Stimulated activated CD8-positive, alpha-beta memory T cell treated with anti-CD3 and anti-CD28 coated beads, Interleukin-4, amount 100 ng/mL, for 4 hours (primary cell): ENCODE results near the gene DNPH1.

Experiments
- DNase-seq, 2 donors: peaks; one replicate each; pipeline ENCODE4 v3.0.0-alpha.2; 2020; ENCODE audit warnings: low read depth in 2 of 2, low spot score in 1 of 2

DNPH1 gene

GRCh38 chr6:43247114-43247999 lies 18.1 kb upstream of the DNPH1 start:
- peak; percentile 56 to 62 for DNase-seq

DNA sequence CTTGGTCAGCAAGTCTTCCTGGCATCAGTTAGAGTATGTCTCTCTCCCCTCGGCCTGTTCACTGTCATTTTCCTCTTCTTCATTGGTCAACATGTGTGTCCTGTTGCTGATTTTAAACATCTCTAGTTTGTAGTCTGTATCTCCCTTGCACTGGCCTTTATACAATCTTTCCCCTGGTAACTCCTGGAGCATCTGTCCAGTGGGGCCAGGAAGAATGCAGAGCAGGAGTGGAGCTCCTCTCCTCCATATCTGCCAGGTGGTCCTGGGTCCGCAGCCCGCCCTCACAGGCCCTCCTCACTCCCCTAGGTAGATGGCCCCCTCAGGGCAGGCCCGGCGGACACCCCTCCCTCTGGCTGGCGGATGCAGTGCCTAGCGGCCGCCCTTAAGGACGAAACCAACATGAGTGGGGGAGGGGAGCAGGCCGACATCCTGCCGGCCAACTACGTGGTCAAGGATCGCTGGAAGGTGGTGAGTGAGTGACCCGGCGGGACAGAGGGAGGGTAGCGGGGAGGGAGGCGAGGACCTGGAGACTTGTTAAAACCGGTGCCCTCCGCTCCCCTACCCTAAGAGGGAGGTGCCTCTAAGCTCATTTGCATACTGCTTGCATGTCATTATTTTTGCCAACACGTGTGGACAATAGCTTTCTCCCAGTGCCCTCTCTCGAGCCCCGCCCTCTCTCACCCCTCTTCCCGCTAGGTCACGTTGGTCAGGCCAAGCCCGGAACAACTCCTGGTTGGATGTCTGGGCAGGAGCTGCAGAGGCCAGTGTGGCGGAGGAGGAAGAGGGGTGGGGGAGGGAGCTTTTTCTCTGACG lies 17.2 kb upstream of the DNPH1 start:
- no peak for DNase-seq

- no peak for DNase-seq
Measured at GRCh38 chr6:43243664-43244321, 14.5 kb upstream of the DNPH1 start.

- DNase-seq, result no peak
Measured at GRCh38 chr6:43242908-43243663, 13.8 kb upstream of the DNPH1 start, which contains the start of gene TTBK1. Gene TTBK1, plus strand, starts transcription at chr6:43243481. Its CDS starts 3,180 bp downstream, at chr6:43246661.

DNA sequence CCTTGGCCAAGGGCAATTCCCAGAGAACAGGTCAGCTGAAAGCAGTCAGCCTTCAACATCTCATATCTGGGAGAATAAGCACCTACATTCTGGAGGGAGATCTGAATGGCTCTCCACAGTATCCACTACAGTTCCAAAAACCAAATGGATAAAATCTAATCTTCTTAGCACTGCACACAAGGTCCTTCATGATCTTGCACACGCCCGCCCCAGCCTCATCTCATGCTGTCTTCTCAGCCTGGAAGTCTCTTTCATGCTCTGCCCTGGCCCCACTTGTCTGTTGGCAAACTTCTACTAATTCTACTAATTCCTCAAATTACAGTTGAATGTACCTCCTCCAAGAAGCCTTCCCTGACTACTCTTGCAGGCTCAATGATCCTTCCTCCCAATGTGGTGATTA lies 12.2 kb upstream of the DNPH1 start:
- no peak for DNase-seq

GRCh38 chr6:43240950-43241349 lies 11.7 kb upstream of the DNPH1 start:
- DNase-seq, result no peak

DNA sequence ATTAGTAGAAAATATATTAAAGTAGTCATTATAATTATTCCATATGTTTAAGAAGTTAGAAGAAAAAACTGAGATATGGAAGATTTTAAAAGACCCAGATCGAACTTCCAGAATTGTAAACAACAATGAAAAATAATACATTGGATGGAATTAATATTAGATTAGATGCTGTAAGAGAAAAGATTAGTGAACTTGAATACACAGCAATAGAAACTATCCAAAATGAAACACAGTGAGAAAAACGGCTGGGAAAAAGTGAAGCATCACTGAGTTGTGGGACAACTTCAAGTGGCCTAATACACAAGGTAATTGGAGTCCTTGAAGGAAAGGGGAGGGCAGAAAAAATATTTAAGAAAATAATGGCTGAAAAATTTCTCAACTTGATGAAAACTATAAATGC lies 9.8 kb upstream of the DNPH1 start:
- DNase-seq, result no peak

GRCh38 chr6:43235841-43236240 lies 6.6 kb upstream of the DNPH1 start:
- no peak for DNase-seq

DNA sequence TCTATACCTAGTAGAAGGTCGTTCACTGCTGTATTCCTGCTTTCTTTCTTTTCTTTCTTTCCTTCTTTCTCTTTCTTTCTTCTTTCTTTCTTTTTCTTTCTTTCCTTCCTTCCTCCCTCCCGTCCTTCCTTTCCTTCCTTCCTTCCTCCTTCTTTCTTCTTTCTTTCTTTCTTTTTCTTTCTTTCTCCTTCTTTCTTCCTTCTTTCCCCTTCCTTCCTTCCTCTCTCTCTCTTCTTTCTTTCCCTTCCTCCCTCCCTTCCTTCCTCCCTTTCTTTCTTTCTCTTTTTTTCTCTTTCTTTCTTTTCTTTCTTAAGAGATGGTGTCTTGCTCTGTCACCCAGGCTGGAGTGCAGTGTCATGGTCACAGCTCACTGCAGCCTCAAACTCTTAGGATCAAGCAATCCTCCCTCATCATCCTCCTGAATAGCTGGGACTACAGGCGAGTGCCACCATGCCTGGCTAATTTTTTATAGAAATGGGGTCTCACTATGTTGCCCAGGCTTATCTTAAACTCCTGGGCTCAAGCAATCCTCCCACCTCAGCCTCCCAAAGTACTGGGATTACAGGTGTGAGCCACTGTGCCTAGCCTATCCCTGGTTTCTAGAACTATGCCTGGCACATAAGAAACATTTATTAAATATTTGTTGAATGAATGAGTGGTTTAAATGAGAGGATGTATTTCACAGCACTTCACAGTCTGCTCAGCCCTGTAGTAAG lies 2.6 kb upstream of the DNPH1 start:
- no peak for DNase-seq

DNA sequence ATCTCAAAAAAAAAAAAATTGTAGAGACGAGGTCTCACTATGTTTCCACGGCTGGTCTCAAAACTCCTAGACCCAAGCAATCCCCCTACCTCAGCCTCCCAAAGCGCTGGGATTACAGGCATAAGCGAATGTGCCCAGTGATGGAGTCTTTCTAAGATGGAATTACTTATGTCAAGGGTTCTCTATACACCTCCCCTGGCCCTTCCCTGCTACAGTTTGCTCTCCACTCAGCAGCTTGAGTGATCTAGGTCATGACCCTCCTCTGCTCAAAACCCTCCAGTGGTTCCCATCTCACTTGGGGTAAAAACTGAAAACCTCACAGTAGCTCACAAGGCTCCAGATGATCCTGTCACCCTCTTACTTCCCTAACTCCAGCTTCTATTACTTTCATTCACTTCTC lies 1.8 kb upstream of the DNPH1 start:
- no peak for DNase-seq

GRCh38 chr6:43229803-43230620 lies 731 bp upstream of the DNPH1 start:
- no peak for DNase-seq

DNA sequence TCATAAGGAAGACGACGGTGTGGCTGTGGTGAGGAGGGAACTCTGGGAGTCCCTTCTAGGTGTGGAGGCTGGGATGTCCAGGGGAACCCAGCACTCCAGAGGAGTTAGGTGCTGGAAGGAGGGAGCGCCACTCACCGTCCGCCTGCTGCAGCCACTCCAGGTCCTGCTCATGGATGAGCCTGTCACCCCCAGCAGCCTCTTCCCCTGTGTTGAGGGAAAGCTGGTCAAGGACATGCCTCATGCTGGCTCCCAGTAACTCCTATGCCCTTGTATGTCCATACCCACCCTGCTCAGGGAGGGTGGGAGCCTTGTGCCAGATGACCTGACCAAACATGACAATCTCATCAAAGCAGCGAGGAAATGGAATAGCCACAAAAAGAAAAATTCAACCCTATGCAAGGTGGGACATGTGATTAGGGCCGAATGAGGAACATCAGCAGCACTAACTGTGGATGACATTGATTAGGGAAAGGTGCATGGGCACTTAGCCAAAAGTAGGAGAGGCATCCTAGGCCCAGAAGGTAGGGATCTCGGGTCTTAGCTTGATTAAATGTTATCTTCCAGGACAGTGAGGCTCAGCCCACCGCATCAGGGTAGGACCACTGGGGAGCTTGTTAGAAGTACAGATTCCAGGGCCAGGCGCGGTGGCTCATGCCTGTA lies 3.0 kb downstream of the DNPH1 start:
- no peak for DNase-seq

GRCh38 chr6:43223175-43223574 lies 6.1 kb downstream of the DNPH1 start:
- DNase-seq, result no peak

DNA sequence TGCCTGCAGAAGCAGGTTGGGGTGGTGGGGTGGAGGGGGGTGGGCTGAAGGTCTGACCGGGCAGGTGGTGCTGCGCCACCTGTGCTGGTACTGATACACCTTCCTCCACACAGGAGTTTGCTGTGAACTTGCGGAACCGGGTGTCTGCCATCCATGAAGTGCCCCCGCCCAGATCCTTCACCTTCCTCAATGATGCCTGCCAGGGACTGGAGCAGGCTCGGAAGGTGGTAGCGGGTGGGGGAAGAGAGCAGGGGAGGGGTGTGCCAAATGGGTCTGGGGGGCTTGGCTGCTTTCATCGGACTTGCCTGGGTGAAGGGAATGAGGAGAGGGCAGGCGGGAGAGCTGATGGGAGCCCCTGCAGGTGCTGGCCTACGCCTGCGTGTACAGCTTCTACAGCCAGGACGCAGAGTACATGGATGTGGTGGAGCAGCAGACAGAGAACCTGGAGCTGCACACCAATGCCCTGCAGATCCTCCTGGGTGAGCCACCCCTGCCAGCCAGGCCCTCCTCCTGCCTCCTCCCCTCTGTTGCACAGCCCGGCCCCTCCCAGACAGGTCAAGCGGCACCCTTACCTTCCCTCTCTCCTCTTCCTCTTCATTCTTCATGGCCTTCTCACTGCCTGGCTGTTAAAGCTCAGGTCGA lies 6.7 kb downstream of the DNPH1 start:
- no peak for DNase-seq

DNA sequence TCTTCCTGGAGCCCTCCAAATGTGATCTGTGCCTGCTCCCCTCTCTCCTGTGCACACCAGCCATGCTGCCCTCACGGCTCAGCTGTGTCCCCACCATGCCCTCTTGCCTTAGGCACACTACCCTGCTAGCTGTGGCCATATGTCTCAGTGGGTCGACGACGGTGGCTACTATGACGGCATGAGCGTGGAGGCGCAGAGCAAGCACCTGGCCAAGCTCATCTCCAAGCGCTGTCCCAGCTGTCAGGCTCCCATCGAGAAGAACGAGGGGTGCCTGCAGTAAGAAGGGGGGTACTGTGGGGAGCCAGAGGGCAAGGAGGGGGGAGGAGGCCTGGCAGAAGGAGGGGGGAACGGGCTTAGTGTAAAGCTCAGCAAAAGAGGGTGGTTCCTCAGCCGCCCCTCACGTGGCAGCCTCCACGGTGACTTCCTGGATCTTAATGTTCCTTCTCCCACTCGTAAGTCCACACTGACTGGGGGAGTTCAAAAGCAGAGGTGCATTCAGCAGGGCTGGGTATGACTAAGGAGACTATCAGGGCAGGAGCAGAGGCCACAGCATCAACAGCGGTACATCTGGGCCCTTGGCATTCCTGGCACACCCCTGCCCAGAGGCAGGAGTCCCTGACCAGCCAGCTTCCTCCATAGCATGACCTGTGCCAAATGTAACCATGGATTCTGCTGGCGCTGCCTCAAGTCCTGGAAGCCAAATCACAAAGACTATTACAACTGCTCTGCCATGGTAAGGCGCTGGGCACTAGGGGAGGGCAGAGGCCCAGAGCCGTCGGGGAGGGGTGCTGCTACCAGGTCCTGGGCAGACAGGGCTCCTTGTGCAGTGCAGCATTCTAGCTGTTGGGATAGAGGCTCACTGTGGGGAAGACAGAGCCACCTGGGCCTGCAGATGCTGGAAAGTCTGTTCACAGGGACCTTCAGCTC lies 8.0 kb downstream of the DNPH1 start:
- DNase-seq, result no peak

DNA sequence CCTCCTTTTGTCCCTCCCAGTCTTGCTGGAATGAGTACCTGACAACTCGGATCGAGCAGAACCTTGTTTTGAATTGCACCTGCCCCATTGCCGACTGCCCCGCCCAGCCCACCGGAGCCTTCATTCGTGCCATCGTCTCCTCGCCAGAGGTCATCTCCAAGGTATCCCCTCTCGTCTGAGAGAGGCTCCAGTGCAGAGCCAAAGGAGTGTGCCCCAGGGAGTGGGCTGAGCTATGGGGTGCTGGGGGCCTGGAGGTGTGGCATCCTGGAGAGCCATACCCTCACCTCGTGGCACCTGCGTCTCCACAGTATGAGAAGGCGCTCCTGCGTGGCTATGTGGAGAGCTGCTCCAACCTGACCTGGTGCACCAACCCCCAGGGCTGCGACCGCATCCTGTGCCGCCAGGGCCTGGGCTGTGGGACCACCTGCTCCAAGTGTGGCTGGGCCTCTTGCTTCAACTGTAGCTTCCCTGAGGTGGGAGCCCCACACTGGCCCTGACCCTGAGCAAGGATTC lies 8.8 kb downstream of the DNPH1 start:
- no peak for DNase-seq

DNA sequence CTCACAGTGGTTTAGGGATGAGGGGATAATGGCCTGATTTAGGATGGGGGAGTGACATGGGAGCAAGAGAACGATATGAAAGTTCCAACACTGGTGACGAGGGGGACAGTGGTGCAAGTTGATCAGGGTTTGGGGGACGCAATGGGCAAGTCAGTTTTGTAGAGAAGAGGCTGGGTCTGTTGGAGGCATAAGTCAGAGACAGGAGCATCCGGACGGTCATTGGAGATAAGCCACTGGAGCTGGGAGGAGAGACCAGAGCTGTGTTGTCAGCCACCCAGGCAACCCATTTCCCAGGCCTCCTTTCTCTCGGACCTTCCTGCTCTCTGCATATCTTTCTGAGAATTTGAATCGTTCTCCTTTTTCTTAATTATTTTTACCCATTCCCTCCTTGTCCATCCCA lies 9.5 kb downstream of the DNPH1 start:
- DNase-seq, result no peak
